Left lobe of liver (tissue), 2 donors: ENCODE data around the gene RBPJ. TPM values are rescaled to one million over a fixed set of nuclear protein-coding genes. Genes with fewer than 3 reads are reported as not detected.

Experiments used
- ATAC-seq: fragments of 200-7000 bp; cut with Tn5 transposase; one replicate; pipeline ENCODE4 v1.9.1; 2020; ENCODE audit warnings: mild to moderate bottlenecking, moderate library complexity
- DNase-seq: peaks from one replicate; pipeline ENCODE4 v3.0.0-alpha.2; 2020; ENCODE audit warnings: low spot score
- total RNA-seq: library from RNA; stranded (reverse); gene quantifications from one replicate; pipeline ENCODE4 v1.2.1, GENCODE V29; 2021
- donor health status: DM: no; HTN: no; CAD: no; lungs with moderate emphysema.
- donor health status: DM: no; HTN: yes; CAD: no.

Gene RBPJ
- total RNA-seq, 1 donor from 2014 or later, result 21.5 TPM

DNA sequence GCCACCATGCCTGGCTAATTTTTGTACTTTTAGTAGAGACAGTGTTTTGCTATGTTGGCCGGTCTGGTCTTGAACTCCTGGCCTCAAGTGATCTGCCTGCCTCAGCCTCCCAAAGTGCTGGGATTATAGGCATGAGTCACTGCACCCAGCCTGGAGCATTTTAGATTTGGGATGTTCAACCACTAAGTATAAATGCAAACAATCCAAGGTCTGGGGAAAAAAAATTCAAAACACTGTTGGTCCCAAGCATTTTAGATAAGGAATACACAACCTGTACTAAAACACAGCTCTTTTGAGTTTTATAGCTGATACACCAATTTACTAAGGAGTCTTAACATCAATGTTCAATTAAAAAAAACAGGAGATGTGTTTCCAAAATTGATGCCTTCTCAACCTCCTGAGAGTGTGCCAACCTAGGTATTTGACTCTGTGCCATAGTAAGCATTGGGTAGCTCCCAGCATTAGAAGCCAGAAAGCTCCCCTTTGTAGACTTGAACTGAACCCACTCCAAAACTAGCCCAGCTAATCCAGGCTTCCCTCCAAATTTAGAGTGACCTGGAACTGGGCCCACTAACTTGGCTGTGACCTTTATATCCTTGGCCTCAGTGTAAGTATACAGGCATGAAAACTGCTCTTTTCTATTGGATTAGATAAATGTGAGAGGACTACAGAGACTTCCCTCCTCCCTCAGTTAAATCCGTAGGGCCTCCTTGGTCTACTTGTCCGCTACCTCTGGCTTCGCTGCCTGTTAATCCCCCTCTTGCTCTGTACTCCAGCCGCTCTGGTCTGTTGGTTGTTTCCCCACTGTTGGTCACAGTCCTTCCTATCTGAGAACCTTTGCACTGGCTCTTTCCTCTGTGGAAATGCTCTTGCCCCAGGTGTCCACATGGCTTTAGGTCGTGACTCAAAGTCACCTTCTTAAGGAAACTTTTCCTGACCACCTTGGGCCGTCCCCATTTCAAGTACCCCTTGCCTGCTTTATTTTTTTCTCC, 91.9 kb downstream of the RBPJ start:
- DNase-seq, result peak; percentile 88
- ATAC-seq, result peak; percentile 91

DNA sequence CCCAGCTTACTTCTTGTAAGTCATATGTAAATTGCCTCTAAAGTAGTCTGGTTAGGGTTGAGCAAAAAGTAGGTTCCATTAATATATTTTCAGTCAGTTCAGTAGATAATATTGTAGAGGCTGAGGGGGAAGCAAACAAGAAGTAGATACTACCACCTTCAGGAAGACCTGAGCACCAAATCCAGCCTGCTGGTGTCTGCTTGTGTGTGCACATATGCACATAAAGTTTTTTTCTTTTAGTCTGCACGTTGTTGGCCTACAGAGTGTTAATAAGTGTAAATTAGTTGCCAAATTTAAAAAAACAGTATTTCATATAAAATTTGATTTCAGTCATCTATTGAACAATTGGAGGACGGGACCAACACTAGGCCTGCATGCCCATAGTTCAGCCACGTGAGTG, 92.8 kb downstream of the RBPJ start:
- ATAC-seq (no peak), DNase-seq (no peak)

DNA sequence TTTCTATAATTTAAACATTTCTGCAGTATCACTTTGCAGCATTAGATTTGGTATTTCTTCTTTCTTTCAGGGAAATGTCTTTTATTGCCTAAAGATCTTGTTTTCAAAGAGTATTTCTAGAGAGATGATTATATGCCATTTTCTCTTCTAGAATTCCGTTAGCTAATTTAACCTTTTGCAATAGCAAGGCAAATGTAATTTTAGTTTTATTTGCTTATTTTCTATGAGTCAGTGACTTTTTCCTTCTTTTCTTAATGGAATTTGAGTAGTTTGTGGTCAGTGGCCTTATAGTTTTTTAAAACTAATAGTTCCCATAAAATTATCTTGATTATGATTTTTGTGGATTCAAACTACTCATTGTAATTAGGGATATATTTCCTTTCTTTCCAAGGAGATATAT, 97.3 kb downstream of the RBPJ start:
- no peak for ATAC-seq

DNA sequence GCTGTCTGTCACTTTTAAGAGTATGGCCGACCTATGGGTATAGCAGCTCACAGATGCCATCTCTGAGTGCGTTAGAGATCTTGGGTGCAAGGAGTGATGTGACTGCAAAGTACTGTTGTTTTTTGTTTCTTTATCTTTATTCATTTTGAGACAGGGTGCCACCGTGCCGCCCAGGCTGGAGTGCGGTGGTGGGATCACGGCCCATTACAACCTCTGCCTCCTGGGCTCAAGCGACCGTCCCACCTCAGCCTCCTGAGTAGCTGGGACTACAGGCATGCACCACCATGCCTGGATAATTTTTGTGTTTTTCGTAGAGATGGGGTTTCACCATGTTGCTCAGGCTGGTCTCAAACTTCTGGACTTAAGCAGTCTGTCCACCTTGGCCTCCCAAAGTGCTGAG, 98.0 kb downstream of the RBPJ start:
- DNase-seq (no peak), ATAC-seq (no peak)

More for the DNA sequence above, 97.3 kb downstream of the RBPJ start:
- no peak for DNase-seq

DNA sequence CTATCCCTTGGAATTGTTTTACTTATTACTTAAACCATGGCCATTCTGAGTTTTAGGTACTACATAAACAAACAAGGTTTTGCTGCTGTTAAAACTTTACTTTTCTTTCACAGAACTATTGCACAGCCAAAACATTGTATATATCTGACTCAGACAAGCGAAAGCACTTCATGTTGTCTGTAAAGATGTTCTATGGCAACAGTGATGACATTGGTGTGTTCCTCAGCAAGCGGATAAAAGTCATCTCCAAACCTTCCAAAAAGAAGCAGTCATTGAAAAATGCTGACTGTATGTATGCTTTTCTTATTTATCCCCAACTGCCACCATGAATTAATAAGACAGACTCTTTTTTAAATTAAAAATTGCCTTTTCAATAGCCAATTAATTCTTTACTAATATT, 99.6 kb downstream of the RBPJ start:
- DNase-seq (no peak), ATAC-seq (no peak)

DNA sequence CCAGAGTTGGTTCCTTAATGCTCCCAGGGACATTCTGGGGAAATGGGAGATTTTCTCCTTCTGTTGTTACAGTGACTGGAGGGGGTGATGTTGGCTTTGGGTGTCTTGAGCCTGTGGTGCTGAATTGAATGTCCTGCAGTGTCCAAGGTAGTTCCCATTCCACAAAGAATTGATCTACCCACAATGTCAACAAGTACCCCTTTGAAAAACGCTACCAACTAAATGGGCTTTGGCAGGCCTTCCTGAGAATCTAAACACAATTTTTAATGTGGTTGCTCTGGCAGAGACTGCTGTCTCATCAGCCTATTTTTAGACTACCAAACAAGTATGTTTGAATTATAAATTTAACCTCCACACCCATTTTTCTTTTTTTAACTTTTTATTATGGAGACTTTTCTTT, 100.1 kb downstream of the RBPJ start:
- ATAC-seq (no peak), DNase-seq (no peak)

DNA sequence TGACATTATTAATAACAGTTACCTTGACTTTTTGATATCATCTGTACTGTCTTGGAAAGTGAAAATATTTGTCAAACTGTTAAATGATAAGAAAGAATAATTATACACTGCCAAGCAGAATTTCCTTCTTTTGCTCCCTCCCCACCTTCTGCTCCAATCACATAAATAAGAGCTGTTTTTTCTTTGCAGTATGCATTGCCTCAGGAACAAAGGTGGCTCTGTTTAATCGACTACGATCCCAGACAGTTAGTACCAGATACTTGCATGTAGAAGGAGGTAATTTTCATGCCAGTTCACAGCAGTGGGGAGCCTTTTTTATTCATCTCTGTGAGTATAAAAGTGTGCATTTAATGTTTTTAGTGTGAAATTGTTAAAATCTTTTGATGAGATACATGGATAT, 103.3 kb downstream of the RBPJ start:
- ATAC-seq, result no peak
- no peak for DNase-seq

DNA sequence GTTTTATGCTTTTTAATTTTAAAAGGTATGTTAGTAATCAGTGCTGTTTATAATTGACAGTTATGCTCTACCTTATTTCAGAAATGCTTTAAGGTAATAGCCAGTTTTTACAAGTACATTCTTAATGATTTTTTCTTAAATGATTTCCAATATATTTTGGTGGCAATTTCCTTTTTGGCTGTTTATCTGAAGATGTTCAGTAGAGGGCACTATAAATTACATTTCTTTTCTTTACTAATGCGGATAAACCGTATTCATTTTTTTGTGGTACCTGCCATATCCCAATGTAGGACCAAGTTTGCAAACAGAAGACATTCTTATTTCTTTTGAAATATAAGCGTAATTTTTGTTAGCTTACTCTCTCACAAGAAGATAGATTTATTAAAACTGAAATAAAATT, 104.0 kb downstream of the RBPJ start:
- no peak for ATAC-seq
- no peak for DNase-seq

DNA sequence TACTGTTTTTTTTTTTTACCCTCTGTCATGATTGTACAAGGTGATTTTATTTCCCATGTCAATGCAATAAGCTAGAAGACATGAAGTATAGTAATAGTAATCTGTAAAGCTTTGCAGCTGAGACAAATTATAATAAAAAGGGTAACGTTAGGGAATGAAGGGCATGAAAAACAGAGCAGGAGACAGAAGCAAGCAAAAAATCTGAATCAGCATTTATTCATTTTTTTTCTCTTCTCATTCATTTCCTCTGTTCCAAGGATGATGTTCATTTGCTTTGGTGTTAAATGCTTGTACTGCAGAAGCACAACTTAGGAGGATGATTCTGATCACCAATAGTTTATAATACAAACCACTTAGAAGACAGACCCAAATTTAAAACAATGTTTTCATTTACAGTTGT, 105.1 kb downstream of the RBPJ start:
- DNase-seq (no peak), ATAC-seq (no peak)

DNA sequence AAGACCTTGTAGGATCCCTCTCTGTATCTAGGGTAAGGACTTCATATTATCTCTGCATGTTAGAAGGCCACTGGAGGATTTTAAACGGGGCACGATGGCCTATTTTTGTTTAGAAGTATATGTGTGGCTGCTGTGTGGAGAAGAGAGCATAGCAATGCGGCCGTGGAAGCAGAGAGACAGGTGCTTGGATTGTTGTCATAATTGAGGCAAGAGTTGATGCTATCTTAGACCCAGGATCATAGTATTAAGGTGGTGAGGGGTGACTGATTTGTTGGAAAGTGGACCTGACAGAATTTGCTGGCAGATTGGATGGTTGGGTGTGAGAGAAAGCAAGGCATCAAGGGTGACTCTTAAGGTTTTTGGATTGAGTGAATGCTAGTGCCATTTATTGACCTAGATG, 106.1 kb downstream of the RBPJ start:
- DNase-seq (no peak), ATAC-seq (no peak)

DNA sequence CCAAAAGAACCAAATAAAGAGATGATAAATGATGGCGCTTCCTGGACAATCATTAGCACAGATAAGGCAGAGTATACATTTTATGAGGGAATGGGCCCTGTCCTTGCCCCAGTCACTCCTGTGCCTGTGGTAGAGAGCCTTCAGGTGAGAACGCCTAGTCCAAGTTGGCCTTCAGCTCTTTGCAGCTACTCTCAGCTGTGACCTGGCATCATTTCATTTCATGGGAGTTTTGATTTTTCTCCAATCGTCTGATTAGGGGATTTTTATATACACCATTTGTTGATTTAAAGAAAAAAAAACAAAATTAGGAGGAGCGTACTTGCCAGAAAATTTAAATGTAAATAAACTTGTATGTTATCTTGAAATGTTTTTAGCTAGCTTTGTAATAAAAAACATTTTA, 109.1 kb downstream of the RBPJ start:
- DNase-seq (no peak), ATAC-seq (no peak)

DNA sequence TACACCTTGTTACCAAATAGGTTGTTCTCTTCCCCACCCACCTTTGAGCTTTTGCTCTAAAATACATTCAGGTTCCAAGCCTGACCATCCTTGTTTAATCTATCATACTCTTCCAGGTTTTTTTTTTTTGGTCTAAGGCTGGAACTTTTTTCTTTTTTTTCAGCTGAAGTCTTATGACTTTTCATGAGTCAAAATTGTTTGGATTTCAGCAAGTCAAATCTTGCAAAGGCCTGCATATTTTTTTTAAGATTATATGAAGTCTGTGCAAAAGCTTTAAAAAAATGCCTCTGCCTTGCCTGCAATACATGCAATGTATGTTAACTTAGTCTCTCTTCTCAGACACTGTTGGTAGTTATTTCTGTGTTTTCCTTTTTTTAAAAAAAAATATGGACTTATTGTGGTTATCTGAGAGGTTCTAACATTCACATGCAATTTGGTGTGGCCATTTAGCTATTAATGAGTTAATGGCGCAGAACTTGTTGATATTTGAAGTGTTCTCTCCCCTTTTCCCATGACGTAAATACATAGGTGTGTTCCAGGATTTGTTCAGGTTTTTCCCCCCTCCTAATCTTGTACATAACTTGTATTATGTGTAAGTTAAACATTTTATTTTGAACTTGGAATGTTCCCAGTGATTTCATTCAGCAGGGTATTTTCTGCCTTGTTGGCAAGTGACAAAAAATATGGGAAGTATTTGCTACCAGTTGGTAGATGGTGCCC, 110.8 kb downstream of the RBPJ start:
- ATAC-seq, result no peak
- DNase-seq, result no peak

DNA sequence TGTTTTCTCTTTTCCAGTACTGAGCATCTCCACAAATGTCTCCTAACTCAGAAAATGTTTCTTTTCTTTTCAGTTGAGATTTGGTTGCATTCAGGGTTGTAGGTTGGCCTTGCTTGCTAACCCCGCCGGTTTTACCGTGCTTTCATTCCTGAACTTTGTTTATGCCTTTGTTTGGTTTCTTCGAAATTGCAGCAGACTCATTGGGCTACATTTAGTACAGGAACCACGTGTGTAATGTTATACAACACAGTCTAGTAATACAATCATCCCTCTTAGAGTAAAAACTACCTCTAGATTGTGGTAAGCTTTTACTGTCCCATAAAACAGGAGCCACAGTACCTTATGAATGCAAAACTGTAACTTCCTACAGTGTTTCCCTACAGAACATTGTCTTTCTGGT, 111.6 kb downstream of the RBPJ start:
- DNase-seq (no peak), ATAC-seq (no peak)

DNA sequence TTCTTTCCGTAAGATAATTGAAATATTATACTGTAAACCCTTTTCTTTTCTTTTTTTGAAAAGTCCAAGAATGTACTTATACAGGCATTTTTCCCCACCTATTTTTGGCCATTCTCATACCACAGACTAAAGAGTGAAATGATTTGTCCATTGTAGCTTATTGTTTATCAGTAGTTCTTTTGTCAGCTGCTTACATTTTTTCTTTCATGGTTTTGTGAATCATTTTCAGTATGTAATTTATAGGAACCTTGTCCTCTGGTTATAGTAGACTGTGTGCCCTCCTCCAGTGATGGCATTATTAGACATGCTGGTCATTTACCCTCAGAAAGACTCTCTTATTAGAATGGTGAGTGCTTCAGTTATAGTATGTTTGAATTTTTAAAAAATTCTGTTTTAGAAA, 112.7 kb downstream of the RBPJ start:
- DNase-seq (no peak), ATAC-seq (no peak)

DNA sequence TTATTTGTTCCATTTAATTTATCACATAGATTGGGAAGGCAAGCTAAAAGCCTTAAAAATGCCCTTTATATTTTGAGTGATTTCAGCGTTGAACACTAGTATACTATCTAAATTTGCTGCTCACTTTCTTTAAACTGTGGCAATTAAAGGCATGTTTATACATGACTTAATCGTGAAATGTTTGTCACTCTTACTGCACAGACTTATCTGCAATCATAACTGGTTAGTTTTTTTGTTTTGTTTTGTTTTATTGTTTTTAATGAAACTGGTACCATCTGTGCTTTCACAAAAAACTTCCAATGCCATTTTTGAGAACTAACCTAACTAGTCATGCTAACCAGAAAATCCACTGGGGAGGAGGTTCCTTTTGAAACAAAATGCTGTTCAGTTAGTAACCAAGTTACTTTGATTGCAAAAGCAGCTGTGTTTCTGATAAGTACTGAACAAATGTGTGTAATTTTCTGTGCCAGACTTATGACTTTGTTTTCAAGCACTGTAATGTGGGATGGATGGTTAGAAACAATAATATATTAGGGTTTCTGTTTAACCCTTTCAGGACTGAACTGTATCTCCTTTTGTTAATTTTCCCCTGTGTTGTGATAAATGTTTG, 113.3 kb downstream of the RBPJ start:
- ATAC-seq (no peak), DNase-seq (no peak)

DNA sequence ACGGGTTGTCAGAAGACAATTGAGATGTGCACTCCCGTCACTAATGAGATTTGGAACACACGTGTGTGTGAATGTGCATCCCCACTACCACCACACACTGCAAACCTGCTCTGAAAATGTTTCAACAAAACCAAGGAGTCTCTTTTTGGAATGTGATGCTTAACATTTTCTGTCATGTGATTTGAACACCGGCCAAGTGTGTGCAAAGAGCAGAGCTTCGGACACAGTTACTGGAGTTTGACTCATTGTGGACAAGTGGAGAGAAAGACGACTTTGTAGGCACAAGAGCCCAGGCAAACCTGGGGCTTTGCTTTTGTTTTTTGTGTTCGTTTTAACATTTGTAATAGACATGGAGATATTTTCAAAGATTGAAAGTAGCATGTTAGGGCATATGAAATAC, 120.3 kb downstream of the RBPJ start:
- DNase-seq, result no peak

DNA sequence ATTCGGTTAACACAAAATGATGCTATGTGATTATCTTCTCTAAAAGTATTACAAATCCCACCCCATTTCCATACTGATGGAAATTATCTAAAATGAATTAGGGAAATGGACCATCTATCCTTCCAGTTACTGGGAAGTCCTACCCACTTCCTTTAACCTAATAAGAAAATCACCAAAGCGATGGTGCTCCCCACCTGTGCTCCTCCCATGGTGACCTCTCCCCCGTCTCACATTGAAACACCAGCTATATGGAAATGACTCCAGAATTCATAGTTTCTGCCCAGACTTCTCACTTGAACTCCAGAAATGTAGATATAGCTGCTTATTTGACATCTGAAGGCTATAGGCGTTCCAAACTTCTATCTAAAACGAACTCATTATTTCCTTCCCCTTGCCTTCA, 121.0 kb downstream of the RBPJ start:
- no peak for DNase-seq

More for the DNA sequence above, 120.3 kb downstream of the RBPJ start:
- ATAC-seq, result peak; percentile 39

DNA sequence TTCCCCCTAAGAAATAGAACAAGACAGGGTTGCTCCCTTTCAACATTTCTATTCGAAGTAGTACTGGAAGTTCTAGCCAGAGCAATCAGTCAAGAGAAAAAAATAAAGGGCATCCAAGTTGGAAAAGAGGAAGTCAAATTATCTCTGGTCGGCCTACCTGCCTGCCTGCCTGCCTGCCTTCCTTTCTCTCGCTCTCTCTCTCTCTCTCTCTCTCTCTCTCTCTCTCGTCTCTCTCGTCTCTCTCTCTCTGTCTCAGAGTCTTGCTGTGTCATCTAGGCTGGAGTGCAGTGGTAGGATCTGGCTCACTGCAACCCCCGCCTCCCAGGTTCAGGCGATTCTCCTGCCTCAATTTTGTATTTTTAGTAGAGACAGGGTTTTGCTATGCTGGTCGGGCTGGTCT, 126.6 kb downstream of the RBPJ start:
- DNase-seq, result no peak
- ATAC-seq, result no peak

More for the DNA sequence above, 121.0 kb downstream of the RBPJ start:
- no peak for ATAC-seq

DNA sequence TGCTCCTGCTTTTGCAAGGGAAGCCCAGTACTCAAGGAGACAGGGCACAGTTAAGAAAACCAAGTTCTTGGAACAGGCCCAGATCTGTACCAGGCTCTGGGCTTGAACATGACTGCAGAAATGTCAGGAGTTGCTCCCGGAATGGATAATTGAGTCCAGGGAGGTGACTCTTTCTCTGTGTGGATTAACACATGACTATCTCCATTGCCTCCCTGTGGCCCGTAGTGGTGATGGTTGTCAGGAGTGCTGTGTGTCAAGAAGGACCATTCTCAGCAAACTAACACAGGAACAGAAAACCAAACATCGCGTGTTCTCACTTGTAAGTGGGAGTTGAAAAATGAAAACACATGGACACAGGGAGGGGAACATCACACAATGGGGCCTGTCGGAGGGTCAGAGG, 129.6 kb downstream of the RBPJ start:
- no peak for ATAC-seq
- no peak for DNase-seq

DNA sequence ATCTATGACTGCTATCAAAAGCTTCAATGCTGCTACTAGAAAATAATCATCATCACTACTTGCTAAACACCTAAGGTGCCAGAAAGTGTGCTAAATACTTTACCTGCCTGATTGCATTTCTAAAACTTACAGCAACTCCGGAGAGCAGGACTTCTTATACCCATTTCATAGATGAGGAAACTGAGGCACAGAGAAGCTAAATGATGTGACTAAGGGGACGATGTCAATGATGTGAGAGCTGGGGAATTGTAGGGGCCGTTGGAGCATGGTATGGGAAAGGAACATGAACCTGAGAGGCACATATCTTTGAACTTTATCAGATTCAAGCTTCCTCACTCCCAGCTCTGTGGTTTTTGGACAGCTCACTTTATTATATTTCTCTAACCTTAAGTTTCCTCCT, 130.8 kb downstream of the RBPJ start:
- no peak for ATAC-seq
- DNase-seq, result no peak
